ENCODE results near the gene TMEM239. TPM values are rescaled to one million over a fixed set of nuclear protein-coding genes. Genes with fewer than 3 reads are reported as not detected.
"Not testable (repeated sequence)": the region's sequence is repeated elsewhere in the genome, so short reads cannot be mapped to it uniquely, and the experiment has no call there.

Gene TMEM239
- total RNA-seq, 1 experiment from 2014 or later, result not detected

GRCh38 chr20:2807019-2807418 is 9.1 kb upstream of the TMEM239 start:
- H3K4me3 ChIP-seq, result no peak overlapping the region
- no peak for DNase-seq
- no peaks in the 10 kb centered on the region for H3K27me3 ChIP-seq
- no peaks in the 10 kb centered on the region for H3K36me3 ChIP-seq
- no peaks in the 10 kb centered on the region for H3K4me1 ChIP-seq
- peaks cover 2% of the 10 kb centered on the region for H3K9me3 ChIP-seq (replicated peaks)
- H3K27ac ChIP-seq, result no peak overlapping the region

- H3K27me3 ChIP-seq, H3K36me3 ChIP-seq: not testable (repeated sequence)
Measured at GRCh38 chr20:2807929-2808328, 8.2 kb upstream of the TMEM239 start.

GRCh38 chr20:2809690-2810089 is 6.5 kb upstream of the TMEM239 start:
- H3K27ac ChIP-seq, result no peak overlapping the region
- peaks cover 7% of the 10 kb centered on the region for H3K9me3 ChIP-seq (replicated peaks)
- peaks cover 15% of the 10 kb centered on the region for H3K4me1 ChIP-seq
- no peak for DNase-seq
- H3K4me3 ChIP-seq, result no peak overlapping the region
- H3K36me3 ChIP-seq, result no peaks in the 10 kb centered on the region
- no peaks in the 10 kb centered on the region for H3K27me3 ChIP-seq

More at GRCh38 chr20:2807929-2808328, 8.2 kb upstream of the TMEM239 start:
- H3K27ac ChIP-seq; H3K4me3 ChIP-seq; DNase-seq; H3K4me1 ChIP-seq; H3K9me3 ChIP-seq (replicated peaks): not testable (repeated sequence)

- Histone ChIP-seq H3K4me1 (peaks cover 25% of the 10 kb centered on the region), H3K36me3 (no peaks in the 10 kb centered on the region), H3K9me3 (replicated peaks) (peaks cover 7% of the 10 kb centered on the region), H3K4me3 (no peak overlapping the region), H3K27ac (no peak overlapping the region), H3K27me3 (no peaks in the 10 kb centered on the region)
- no peak for DNase-seq
Measured at GRCh38 chr20:2812189-2812588, 4.0 kb upstream of the TMEM239 start.

GRCh38 chr20:2814076-2814475 is 2.1 kb upstream of the TMEM239 start:
- H3K36me3 ChIP-seq, result no peaks in the 10 kb centered on the region
- H3K27ac ChIP-seq, result peak overlapping the region; percentile 11; the same call in 1 of the 2 replicates
- no peak overlapping the region for H3K4me3 ChIP-seq
- DNase-seq, result no peak
- no peaks in the 10 kb centered on the region for H3K27me3 ChIP-seq
- H3K9me3 ChIP-seq (replicated peaks), result peaks cover 7% of the 10 kb centered on the region
- H3K4me1 ChIP-seq, result peaks cover 25% of the 10 kb centered on the region

- peaks cover 25% of the 10 kb centered on the region for H3K4me1 ChIP-seq
- DNase-seq, result peak; percentile 98 to 99
- H3K9me3 ChIP-seq (replicated peaks), result peaks cover 7% of the 10 kb centered on the region
- H3K36me3 ChIP-seq, result no peaks in the 10 kb centered on the region
- H3K27me3 ChIP-seq, result no peaks in the 10 kb centered on the region
- H3K27ac ChIP-seq, result peak within 1 kb of the TSS; percentile 11; the same call in 1 of the 2 replicates
- H3K4me3 ChIP-seq, result no peak within 1 kb of the TSS
Measured at GRCh38 chr20:2814587-2815051, 1.5 kb upstream of the TMEM239 start, which contains the start of gene C20orf141. C20orf141 (plus strand) TSS chr20:2814987; CDS start chr20:2815185, 198 bp downstream.

GRCh38 chr20:2815242-2815900 is 793 bp upstream of the TMEM239 start:
- no peak for DNase-seq
- Histone ChIP-seq H3K27ac (no peak overlapping the region), H3K4me3 (no peak overlapping the region), H3K4me1 (peaks cover 33% of the 10 kb centered on the region), H3K9me3 (replicated peaks) (peaks cover 7% of the 10 kb centered on the region), H3K36me3 (no peaks in the 10 kb centered on the region), H3K27me3 (no peaks in the 10 kb centered on the region)

- H3K27ac ChIP-seq, result no peak overlapping the region
- H3K9me3 ChIP-seq (replicated peaks), result peaks cover 7% of the 10 kb centered on the region
- peaks cover 39% of the 10 kb centered on the region for H3K4me1 ChIP-seq
- no peak for DNase-seq
- no peaks in the 10 kb centered on the region for H3K36me3 ChIP-seq
- no peaks in the 10 kb centered on the region for H3K27me3 ChIP-seq
- H3K4me3 ChIP-seq, result no peak overlapping the region
Measured at GRCh38 chr20:2816583-2817340, 598 bp downstream of the TMEM239 start.

- Histone ChIP-seq H3K9me3 (replicated peaks) (peaks cover 2% of the 10 kb centered on the region), H3K4me3 (no peak overlapping the region), H3K4me1 (peaks cover 39% of the 10 kb centered on the region), H3K36me3 (no peaks in the 10 kb centered on the region), H3K27me3 (no peaks in the 10 kb centered on the region), H3K27ac (no peak overlapping the region)
- no peak for DNase-seq
Measured at GRCh38 chr20:2817341-2817726, 1.2 kb downstream of the TMEM239 start.

GRCh38 chr20:2817891-2818595 is 1.9 kb downstream of the TMEM239 start:
- H3K4me3 ChIP-seq, result no peak overlapping the region
- peaks cover 39% of the 10 kb centered on the region for H3K4me1 ChIP-seq
- no peak overlapping the region for H3K27ac ChIP-seq
- no peaks in the 10 kb centered on the region for H3K27me3 ChIP-seq
- DNase-seq, result no peak
- H3K9me3 ChIP-seq (replicated peaks), result no peaks in the 10 kb centered on the region
- H3K36me3 ChIP-seq, result no peaks in the 10 kb centered on the region

GRCh38 chr20:2820084-2820895 is 4.1 kb downstream of the TMEM239 start:
- no peak overlapping the region for H3K27ac ChIP-seq
- peaks cover 19% of the 10 kb centered on the region for H3K4me1 ChIP-seq
- no peak for DNase-seq
- no peaks in the 10 kb centered on the region for H3K27me3 ChIP-seq
- no peaks in the 10 kb centered on the region for H3K36me3 ChIP-seq
- H3K4me3 ChIP-seq, result no peak overlapping the region
- no peaks in the 10 kb centered on the region for H3K9me3 ChIP-seq (replicated peaks)

GRCh38 chr20:2820896-2821869 is 5.0 kb downstream of the TMEM239 start:
- Histone ChIP-seq H3K36me3 (no peaks in the 10 kb centered on the region), H3K4me1 (peaks cover 20% of the 10 kb centered on the region), H3K4me3 (no peak overlapping the region), H3K27ac (no peak overlapping the region), H3K9me3 (replicated peaks) (no peaks in the 10 kb centered on the region), H3K27me3 (no peaks in the 10 kb centered on the region)
- DNase-seq, result no peak

- no peak overlapping the region for H3K27ac ChIP-seq
- peak; percentile 66 to 75 for DNase-seq
- H3K36me3 ChIP-seq, result no peaks in the 10 kb centered on the region
- no peak overlapping the region for H3K4me3 ChIP-seq
- peaks cover 21% of the 10 kb centered on the region for H3K4me1 ChIP-seq
- no peaks in the 10 kb centered on the region for H3K9me3 ChIP-seq (replicated peaks)
- H3K27me3 ChIP-seq, result no peaks in the 10 kb centered on the region
Measured at GRCh38 chr20:2822073-2822472, 5.9 kb downstream of the TMEM239 start.
